ENCODE results near the gene TUBB3. TPM values are rescaled to one million over a fixed set of nuclear protein-coding genes. Genes with fewer than 3 reads are reported as not detected.

The TUBB3 gene
- total and polyA plus RNA-seq, 2 of the 8 experiments (the other 6 are each of a cell fraction or from before 2014, with no cell fraction given) = 275 to 393 TPM

DNA sequence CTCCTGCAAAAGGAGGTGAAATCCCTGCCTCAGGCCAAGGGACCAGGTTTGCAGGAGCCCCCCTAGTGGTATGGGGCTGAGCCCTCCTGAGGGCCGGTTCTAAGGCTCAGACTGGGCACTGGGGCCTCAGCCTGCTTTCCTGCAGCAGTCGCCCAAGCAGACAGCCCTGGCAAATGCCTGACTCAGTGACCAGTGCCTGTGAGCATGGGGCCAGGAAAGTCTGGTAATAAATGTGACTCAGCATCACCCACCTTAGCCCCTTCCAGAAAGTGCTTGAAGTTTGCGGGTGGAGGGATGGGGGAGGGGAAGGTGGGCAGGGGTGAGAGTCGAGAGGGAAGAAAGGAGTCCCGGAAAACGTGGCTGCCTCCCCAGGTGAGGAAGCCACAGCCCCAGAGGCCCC lies 2.4 kb upstream of the TUBB3 start:
- Histone ChIP-seq H3K9ac (replicated peaks in 1 of 4; ENCODE audit: extremely low read depth in 1 of 4, low read depth in 3 of 4, low read length in 3 of 4) (no peak overlapping the region), H3K4me2 (ENCODE audit: insufficient read depth in 1 of 2, low read depth in 2 of 2, low read length in 2 of 2) (no peak overlapping the region; a peak in 1 of 4 replicates), H3K27ac (ENCODE audit: low read depth, low read length) (no peak overlapping the region)
- no peak for TF ChIP-seq RFX5 (IDR thresholded peaks at IDR 0.05; ENCODE audit: borderline replicate concordance, low read depth, low read length)
- TF ChIP-seq, protein P1, sequence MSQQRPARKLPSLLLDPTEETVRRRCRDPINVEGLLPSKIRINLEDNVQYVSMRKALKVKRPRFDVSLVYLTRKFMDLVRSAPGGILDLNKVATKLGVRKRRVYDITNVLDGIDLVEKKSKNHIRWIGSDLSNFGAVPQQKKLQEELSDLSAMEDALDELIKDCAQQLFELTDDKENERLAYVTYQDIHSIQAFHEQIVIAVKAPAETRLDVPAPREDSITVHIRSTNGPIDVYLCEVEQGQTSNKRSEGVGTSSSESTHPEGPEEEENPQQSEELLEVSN (IDR thresholded peaks at IDR 0.05) = no peak
- TF ChIP-seq YY1 (IDR thresholded peaks at IDR 0.05; ENCODE audit: low read depth, low read length) = no peak
- TF ChIP-seq, protein P2, sequence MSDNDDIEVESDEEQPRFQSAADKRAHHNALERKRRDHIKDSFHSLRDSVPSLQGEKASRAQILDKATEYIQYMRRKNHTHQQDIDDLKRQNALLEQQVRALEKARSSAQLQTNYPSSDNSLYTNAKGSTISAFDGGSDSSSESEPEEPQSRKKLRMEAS (IDR thresholded peaks at IDR 0.05) = no peak
- TF ChIP-seq, protein P3, sequence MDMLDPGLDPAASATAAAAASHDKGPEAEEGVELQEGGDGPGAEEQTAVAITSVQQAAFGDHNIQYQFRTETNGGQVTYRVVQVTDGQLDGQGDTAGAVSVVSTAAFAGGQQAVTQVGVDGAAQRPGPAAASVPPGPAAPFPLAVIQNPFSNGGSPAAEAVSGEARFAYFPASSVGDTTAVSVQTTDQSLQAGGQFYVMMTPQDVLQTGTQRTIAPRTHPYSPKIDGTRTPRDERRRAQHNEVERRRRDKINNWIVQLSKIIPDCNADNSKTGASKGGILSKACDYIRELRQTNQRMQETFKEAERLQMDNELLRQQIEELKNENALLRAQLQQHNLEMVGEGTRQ (IDR thresholded peaks at IDR 0.05; ENCODE audit: low read length) = no peak
- TF ChIP-seq CBX5 (IDR thresholded peaks at IDR 0.05; ENCODE audit: low read depth, low read length) = no peak
- TF ChIP-seq HDAC2 (IDR thresholded peaks at IDR 0.05; ENCODE audit: borderline replicate concordance in 1 of 2, low read depth in 2 of 2, low read length in 2 of 2) = no peak
- TF ChIP-seq CBX8 (IDR thresholded peaks at IDR 0.05; ENCODE audit: borderline replicate concordance, low read depth, low read length) = no peak
- no peak for TF ChIP-seq NRF1 (IDR thresholded peaks at IDR 0.05; ENCODE audit: low read depth, low read length)
- no peak for TF ChIP-seq SP1 (IDR thresholded peaks at IDR 0.05; ENCODE audit: low read depth, low read length)
- no peak for TF ChIP-seq CEBPB (IDR thresholded peaks at IDR 0.05; ENCODE audit: low read depth, low read length)
- no peak for TF ChIP-seq HDAC6 (IDR thresholded peaks at IDR 0.05; ENCODE audit: low read depth, low read length)

More for the DNA sequence above, 2.4 kb upstream of the TUBB3 start:
- Histone ChIP-seq H2BK120ac (replicated peaks; ENCODE audit: low read depth, low read length) (no peak overlapping the region), H2BK5ac (ENCODE audit: low read depth, low read length) (peak overlapping the region; percentile 35; the same call in 1 of the 2 replicates), H3K79me2 (ENCODE audit: control insufficient read depth in 1 of 2, insufficient read depth in 2 of 2, low read length in 2 of 2) (no peaks in the 10 kb centered on the region), H3K27me3 (replicated peaks in 1 of 4; ENCODE audit: control insufficient read depth in 3 of 4, extremely low read depth in 1 of 4, insufficient read depth in 3 of 4, low read length in 3 of 4) (peaks cover 0 to 19% (median 16%) of the 10 kb centered on the region in 4 experiments; a peak in 6 of 7 replicates), H2AFZ (ENCODE audit: low read length) (no peak overlapping the region), H3K18ac (ENCODE audit: extremely low read depth, low read length) (no peak overlapping the region), H3K36me3 (ENCODE audit: control insufficient read depth in 2 of 4, insufficient read depth in 4 of 4, low read length in 3 of 4) (no peaks in the 10 kb centered on the region), H4K5ac (ENCODE audit: insufficient read length, low read depth, low read length) (no peak overlapping the region), H4K20me1 (replicated peaks in 1 of 2; ENCODE audit: control insufficient read depth in 1 of 2, insufficient read depth in 2 of 2, low read length in 2 of 2) (peaks cover 5 to 8% of the 10 kb centered on the region in 2 experiments), H3K56ac (replicated peaks; ENCODE audit: insufficient read length, low read depth, low read length) (no peak overlapping the region), H3K23me2 (ENCODE audit: low read depth, low read length) (peaks cover 29% of the 10 kb centered on the region), H2BK12ac (ENCODE audit: low read depth, low read length) (no peak overlapping the region), H3K79me1 (ENCODE audit: low read depth, low read length) (no peaks in the 10 kb centered on the region), H3K14ac (ENCODE audit: insufficient read length) (no peak overlapping the region), H3K4ac (replicated peaks; ENCODE audit: insufficient read length, low read depth, low read length) (no peak overlapping the region), H4K91ac (replicated peaks; ENCODE audit: insufficient read length, low read length) (no peak overlapping the region), H2BK20ac (ENCODE audit: low read length) (no peak overlapping the region), H3K9me3 (ENCODE audit: insufficient read depth in 2 of 2, low read depth in 1 of 2, low read length in 1 of 2) (no peaks in the 10 kb centered on the region), H3K4me3 (ENCODE audit: extremely low read depth in 1 of 4, insufficient read depth in 2 of 4, low read depth in 3 of 4, low read length in 4 of 4) (no peak overlapping the region), H2AK5ac (ENCODE audit: low read depth, low read length) (no peak overlapping the region; the same call in 1 of the 2 replicates), H2BK15ac (ENCODE audit: low read length) (peak overlapping the region; percentile 25; the same call in 1 of the 2 replicates), H4K8ac (ENCODE audit: extremely low read depth, insufficient read depth, low read length) (no peak overlapping the region), H3K4me1 (replicated peaks in 1 of 4; ENCODE audit: control insufficient read depth in 3 of 4, insufficient read depth in 4 of 4, low read length in 3 of 4) (peaks cover 0 to 34% (median 25%) of the 10 kb centered on the region in 4 experiments; a peak in 6 of 7 replicates), H3K23ac (ENCODE audit: insufficient read length) (no peak overlapping the region)
- ChIA-PET CTCF (ENCODE audit: partially characterized antibody) (interaction anchor here (1.1 to 8.7 kb wide), 2 partner anchors 11 to 46 kb away, joined by 3 to 70 read pairs; no protein-coding TSS in a partner anchor), POLR2A (ENCODE audit: partially characterized antibody) (interaction anchor here (1.1 to 6.5 kb wide), 3 partner anchors 10 to 52 kb away, joined by 3 to 71 read pairs (median 28); no protein-coding TSS in a partner anchor)
- WGBS, 2 experiments (ENCODE audit: extremely low coverage in 1 of 2, insufficient coverage in 1 of 2, insufficient read length in 1 of 2, insufficient replicate concordance in 2 of 2, low coverage in 1 of 2, low lambda C conversion rate in 2 of 2, missing lambda C conversion rate in 1 of 2) = 76% methylated on average over 2 of the region's 6 CpGs; no CpG with 5 or more reads in 1 of the 2 experiments
- DNase-seq (ENCODE audit: low read depth in 1 of 2, low spot score in 2 of 2) = no peak
- FAIRE-seq = no peak
